Measurements from ENCODE around the gene ZNF606.

Gene ZNF606

DNA sequence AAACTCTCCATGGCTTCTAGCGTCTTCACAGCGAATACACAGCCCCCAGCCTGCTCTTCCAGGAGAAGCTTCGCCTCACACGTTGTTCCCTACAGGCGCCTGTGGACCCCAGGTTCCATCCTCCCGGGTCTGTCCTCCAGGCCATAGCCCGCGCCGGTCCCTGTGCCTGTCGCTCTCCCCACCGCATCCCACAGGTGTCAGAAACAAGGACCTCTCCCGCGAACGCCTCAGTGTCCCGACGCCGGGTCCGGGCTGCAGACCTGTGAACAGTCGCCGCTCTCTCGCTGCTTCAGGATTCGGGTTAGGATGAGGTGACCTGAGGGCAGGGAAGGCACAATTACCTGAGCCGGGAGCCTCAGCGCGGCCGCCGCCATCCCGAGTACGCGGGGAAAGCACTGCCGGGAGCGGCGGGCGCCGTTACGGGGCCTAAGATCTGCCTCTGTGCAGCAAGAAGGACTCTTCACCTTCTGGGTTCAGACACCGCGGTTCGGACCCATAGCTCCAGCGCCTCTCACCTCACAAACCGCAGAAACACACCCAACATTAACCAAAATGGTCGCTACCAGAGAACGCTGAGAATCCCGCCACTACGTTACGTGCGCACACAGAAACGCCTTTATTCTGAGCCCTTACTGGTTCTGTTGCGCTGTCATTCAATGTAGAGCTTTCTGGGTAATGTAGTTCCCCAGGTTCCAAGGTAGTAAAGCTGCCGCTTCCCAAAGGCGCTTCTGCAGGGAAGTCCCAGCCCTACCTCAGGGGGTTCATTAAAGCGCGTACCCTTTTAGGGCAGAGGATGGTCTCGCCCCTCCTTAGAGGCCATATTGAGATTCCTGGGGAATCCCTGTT is 67.6 kb downstream of the ZNF606 start, which contains the start of gene ZNF418:
ZNF418 (minus strand) TSS at position 583 of the 846 bp plus-strand sequence. CDS start 1,580 bp downstream, outside the sequence.
- peak in 54 of 56 donors; percentile 16 to 92 (median 70) for DNase-seq

DNA sequence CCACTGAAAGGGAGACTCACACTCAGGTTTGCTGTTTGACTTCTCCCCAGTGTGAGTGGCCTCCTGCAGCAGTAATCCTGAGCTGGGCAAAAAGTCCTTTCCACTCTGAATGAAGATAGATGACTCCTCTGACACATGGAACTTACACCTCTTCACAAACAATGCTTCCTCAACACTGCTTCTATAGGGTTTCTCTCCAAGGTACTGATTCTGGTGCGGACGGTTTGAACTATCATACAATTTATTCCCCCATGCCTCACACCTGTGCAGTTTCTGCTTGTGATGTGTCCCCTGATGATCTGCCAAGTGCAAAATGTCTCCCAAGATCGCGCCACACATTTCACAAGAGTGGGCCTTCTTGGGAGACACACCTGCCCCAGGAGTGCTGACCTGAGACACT is 75.0 kb downstream of the ZNF606 start:
- DNase-seq: no peak
